NB4 (cell line): Measurements from ENCODE around the gene EVC2.

Experiments used
- DNase-seq: peaks from one replicate; pipeline ENCODE4 v3.0.0; 2010; ENCODE audit warnings: low read depth
- H3K4me3 ChIP-seq: one replicate; pipeline ENCODE4 v1.5.1; 2011; ENCODE audit warnings: mild to moderate bottlenecking, low read depth, low read length, moderate library complexity
- MAX ChIP-seq: IDR thresholded peaks from 2 replicates; pipeline ENCODE4 v1.6.1; 2011; ENCODE audit warnings: low read depth, low read length
- MYC ChIP-seq: IDR thresholded peaks from 2 replicates; pipeline ENCODE4 v1.6.1; 2011; ENCODE audit warnings: low read depth, low read length
- POLR2A ChIP-seq: IDR thresholded peaks from 2 replicates; pipeline ENCODE4 v1.6.1; 2011; ENCODE audit warnings: mild to moderate bottlenecking; ENCODE audit not compliant: insufficient read length; ENCODE audit errors: extremely low read depth
- TF ChIP-seq, protein P1 (sequence below): IDR thresholded peaks from one replicate; pipeline ENCODE4 v1.5.1; 2012; ENCODE audit warnings: low read depth, low read length

Gene EVC2

GRCh38 chr4:5552451-5552850 is 155.9 kb downstream of the EVC2 start:
- no peak for DNase-seq
- H3K4me3 ChIP-seq, result no peak overlapping the region
- TF ChIP-seq POLR2A (no peak), MYC (no peak), MAX (no peak)
- TF ChIP-seq, protein P1, sequence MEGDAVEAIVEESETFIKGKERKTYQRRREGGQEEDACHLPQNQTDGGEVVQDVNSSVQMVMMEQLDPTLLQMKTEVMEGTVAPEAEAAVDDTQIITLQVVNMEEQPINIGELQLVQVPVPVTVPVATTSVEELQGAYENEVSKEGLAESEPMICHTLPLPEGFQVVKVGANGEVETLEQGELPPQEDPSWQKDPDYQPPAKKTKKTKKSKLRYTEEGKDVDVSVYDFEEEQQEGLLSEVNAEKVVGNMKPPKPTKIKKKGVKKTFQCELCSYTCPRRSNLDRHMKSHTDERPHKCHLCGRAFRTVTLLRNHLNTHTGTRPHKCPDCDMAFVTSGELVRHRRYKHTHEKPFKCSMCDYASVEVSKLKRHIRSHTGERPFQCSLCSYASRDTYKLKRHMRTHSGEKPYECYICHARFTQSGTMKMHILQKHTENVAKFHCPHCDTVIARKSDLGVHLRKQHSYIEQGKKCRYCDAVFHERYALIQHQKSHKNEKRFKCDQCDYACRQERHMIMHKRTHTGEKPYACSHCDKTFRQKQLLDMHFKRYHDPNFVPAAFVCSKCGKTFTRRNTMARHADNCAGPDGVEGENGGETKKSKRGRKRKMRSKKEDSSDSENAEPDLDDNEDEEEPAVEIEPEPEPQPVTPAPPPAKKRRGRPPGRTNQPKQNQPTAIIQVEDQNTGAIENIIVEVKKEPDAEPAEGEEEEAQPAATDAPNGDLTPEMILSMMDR, result no peak

DNA sequence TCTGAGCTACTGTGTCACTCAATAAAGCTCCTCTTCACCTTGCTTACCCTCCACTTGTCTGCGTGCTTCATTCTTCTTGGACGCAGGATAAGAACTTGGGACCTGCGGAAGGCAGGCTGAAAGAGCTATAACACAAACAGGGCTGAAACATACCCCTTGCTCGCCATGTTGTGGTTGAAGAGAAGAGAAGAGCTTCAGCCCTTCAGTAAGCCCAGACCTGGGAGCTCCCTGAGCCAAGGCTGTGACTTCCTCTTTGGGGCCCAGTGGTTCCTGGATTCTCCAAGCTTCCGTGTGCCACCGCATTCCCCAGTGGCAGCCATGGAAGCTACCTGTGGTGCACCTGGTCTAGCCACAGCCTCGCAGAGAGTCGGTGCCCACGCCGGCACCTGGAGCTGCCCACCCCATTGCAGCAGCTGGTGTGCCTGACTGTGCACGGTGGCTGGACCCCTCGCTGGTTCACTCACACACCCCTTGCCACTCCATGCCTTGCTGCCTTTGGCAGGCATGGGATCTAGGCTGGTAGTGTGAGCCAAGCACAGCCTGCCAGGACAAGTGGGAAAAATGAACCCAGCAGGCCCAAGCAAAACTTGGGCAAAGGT is 160.6 kb downstream of the EVC2 start:
- H3K4me3 ChIP-seq, result no peak overlapping the region
- no peak for DNase-seq
- TF ChIP-seq MYC (no peak), POLR2A (no peak), MAX (no peak)
- TF ChIP-seq, protein P1, result no peak

DNA sequence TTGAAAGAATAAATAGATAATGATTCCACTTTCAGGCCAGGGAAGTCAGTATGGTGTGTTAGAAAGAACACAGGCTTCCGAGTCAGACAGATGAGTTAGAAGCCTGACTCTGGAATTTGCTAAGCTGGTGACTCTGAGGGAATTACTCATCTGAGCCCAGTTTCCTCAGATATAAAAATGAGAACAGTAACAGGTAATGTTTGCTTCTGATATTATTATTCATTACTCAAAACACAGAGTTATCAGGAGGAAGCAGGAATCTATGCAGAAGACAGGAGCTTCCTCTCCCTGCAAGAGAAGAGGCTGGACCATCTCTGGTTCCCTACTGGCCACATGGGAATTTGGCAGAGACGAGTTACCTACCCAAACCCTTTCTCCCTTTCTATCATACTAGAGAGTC is 163.1 kb downstream of the EVC2 start:
- DNase-seq, result no peak
- TF ChIP-seq MAX (no peak), POLR2A (no peak), MYC (no peak)
- TF ChIP-seq, protein P1, result no peak
- no peak overlapping the region for H3K4me3 ChIP-seq

GRCh38 chr4:5544762-5545161 is 163.6 kb downstream of the EVC2 start:
- TF ChIP-seq POLR2A (no peak), MAX (no peak), MYC (no peak)
- TF ChIP-seq, protein P1, result no peak
- DNase-seq, result no peak
- no peak overlapping the region for H3K4me3 ChIP-seq

DNA sequence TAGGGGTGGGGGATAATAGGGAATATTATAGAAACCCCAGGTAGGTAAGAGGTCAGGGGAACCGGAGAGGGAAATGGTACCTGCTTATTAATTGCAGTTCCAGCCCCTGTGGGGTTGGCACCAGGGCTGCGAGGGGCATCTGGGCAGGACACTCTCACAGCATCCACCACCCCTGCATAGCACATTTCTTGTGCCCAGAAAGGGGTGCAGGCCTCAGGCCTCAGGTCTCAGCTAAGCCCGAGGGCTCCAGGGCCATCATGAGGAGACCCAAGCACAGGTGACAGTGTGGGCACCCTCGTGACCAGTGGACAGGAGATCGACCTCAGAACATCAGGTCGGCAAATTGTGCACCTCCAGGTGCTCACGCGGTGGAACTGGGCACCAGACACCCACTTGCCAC is 164.7 kb downstream of the EVC2 start:
- no peak overlapping the region for H3K4me3 ChIP-seq
- TF ChIP-seq, protein P1, result no peak
- TF ChIP-seq MYC (no peak), MAX (no peak), POLR2A (no peak)
- no peak for DNase-seq

DNA sequence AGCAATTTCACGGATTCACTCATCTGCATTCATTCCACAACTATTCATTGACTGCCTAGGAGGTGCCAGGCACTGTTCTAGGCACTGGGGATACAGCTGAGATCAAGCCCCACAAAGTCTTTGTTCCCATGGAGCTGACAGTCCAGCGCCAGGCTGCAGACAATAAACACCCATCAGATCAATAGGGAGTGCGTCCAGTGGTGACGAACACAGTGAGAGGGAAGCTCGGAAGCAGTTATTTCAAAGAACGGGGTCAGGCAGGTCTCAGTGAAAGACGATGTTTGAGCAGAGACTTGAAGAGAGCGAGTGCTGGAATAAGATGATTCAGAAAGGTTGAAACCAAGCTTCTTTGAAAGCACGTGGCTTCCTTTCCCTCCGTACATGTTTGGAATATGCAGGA is 167.2 kb downstream of the EVC2 start:
- no peak overlapping the region for H3K4me3 ChIP-seq
- TF ChIP-seq MYC (no peak), MAX (no peak), POLR2A (no peak)
- TF ChIP-seq, protein P1, result no peak
- DNase-seq, result no peak
